HEK293T (cell line): ENCODE results near the gene KIF17.

Experiments
- CTCF ChIA-PET: fragments of 350-600 bp; formaldehyde crosslinking; extraction: SDS; loops from one replicate; lab custom pipeline; 2021; ENCODE audit warnings: antibody characterized with exemption, inconsistent platforms; lab: Yijun Ruan, JAX
- POLR2A ChIA-PET: fragments of 350-600 bp; formaldehyde crosslinking; extraction: SDS; loops from one replicate; lab custom pipeline; 2020; ENCODE audit warnings: antibody characterized with exemption, inconsistent platforms; lab: Yijun Ruan, JAX
- DNase-seq: peaks from one replicate; pipeline ENCODE4 v3.0.0; 2012; ENCODE audit warnings: mixed read lengths; ENCODE audit errors: extremely low spot score
- ARNT ChIP-seq: fragments of 450-650 bp; IDR thresholded peaks from 2 replicates; pipeline ENCODE4 v1.6.1; 2017; ENCODE audit warnings: mild to moderate bottlenecking
- BHLHE40 ChIP-seq: fragments of 450-650 bp; IDR thresholded peaks from 2 replicates; pipeline ENCODE4 v1.6.1; 2016; ENCODE audit warnings: mild to moderate bottlenecking, moderate library complexity, borderline replicate concordance
- CTBP1 ChIP-seq: fragments of 450-650 bp; IDR thresholded peaks from 2 replicates; pipeline ENCODE4 v1.6.1; 2016; ENCODE audit warnings: borderline replicate concordance
- ELF4 ChIP-seq: fragments of 450-650 bp; IDR thresholded peaks from 2 replicates; pipeline ENCODE4 v1.6.1; 2017; ENCODE audit warnings: antibody characterized with exemption
- FOXA1 ChIP-seq: fragments of 450-650 bp; IDR thresholded peaks from 2 replicates; pipeline ENCODE4 v1.6.1; 2016; ENCODE audit warnings: mild to moderate bottlenecking
- FOXK2 ChIP-seq: fragments of 450-650 bp; IDR thresholded peaks from 2 replicates; pipeline ENCODE4 v1.6.1; 2016; ENCODE audit warnings: mild to moderate bottlenecking
- FOXM1 ChIP-seq: fragments of 450-650 bp; IDR thresholded peaks from 2 replicates; pipeline ENCODE4 v1.6.1; 2017; ENCODE audit warnings: mild to moderate bottlenecking, borderline replicate concordance
- HDGF ChIP-seq: fragments of 450-650 bp; IDR thresholded peaks from 2 replicates; pipeline ENCODE4 v1.6.1; 2017; ENCODE audit warnings: antibody characterized with exemption, borderline replicate concordance
- L3MBTL2 ChIP-seq: fragments of 450-650 bp; conservative IDR thresholded peaks from 2 replicates; pipeline ENCODE4 v1.6.1; 2016; ENCODE audit warnings: mild to moderate bottlenecking
- LEF1 ChIP-seq: fragments of 450-650 bp; IDR thresholded peaks from 2 replicates; pipeline ENCODE4 v1.6.1; 2017; ENCODE audit warnings: mild to moderate bottlenecking, borderline replicate concordance
- NFRKB ChIP-seq: fragments of 450-650 bp; IDR thresholded peaks from 2 replicates; pipeline ENCODE4 v1.6.1; 2016; ENCODE audit warnings: mild to moderate bottlenecking, moderate library complexity
- PKNOX1 ChIP-seq: fragments of 450-650 bp; IDR thresholded peaks from 2 replicates; pipeline ENCODE4 v1.6.1; 2016
- SP1 ChIP-seq: fragments of 450-650 bp; IDR thresholded peaks from 2 replicates; pipeline ENCODE4 v1.6.1; 2017
- SUZ12 ChIP-seq: fragments of 450-650 bp; IDR thresholded peaks from 2 replicates; pipeline ENCODE4 v1.6.1; 2016; ENCODE audit warnings: mild to moderate bottlenecking
- TARDBP ChIP-seq: fragments of 450-650 bp; IDR thresholded peaks from 2 replicates; pipeline ENCODE4 v1.6.1; 2016
- ZNF384 ChIP-seq: fragments of 450-650 bp; IDR thresholded peaks from 2 replicates; pipeline ENCODE4 v1.6.1; 2016

The KIF17 gene

GRCh38 chr1:20624709-20625108 is 93.1 kb downstream of the KIF17 start:
- DNase-seq: no peak
- POLR2A ChIA-PET: interaction anchor here (2.3 kb wide), 1 partner anchor 9 kb away, joined by 10 read pairs; no protein-coding TSS in a partner anchor
- CTCF ChIA-PET: interaction anchor here (0.9 to 1.5 kb wide), 2 partner anchors 8 to 9 kb away, joined by 3 to 4 read pairs; no protein-coding TSS in a partner anchor
- TF ChIP-seq HDGF: no peak
- TF ChIP-seq BHLHE40: no peak

- TF ChIP-seq PKNOX1 (no peak), SP1 (no peak), ZNF384 (no peak), NFRKB (no peak), FOXK2 (no peak), SUZ12 (no peak), FOXM1 (no peak), HDGF (no peak), L3MBTL2 (no peak), BHLHE40 (no peak), ARNT (no peak), ELF4 (no peak), FOXA1 (no peak), TARDBP (no peak), LEF1 (no peak)
- POLR2A ChIA-PET: interaction anchor here (1.4 kb wide), 1 partner anchor 13 kb away, joined by 4 read pairs; no protein-coding TSS in a partner anchor
- CTCF ChIA-PET: no interaction called here
- no peak for DNase-seq
Observed at GRCh38 chr1:20621012-20621411, 96.8 kb downstream of the KIF17 start.

- POLR2A ChIA-PET: interaction anchor here (1.7 kb wide), 1 partner anchor 14 kb away, joined by 6 read pairs; no protein-coding TSS in a partner anchor
- DNase-seq: no peak
- CTCF ChIA-PET: interaction anchor here (1.4 kb wide), 1 partner anchor 13 kb away, joined by 6 read pairs; no protein-coding TSS in a partner anchor
- TF ChIP-seq ZNF384: no peak
- TF ChIP-seq LEF1: no peak
- no peak for TF ChIP-seq NFRKB
- TF ChIP-seq PKNOX1: no peak
- TF ChIP-seq CTBP1: no peak
- TF ChIP-seq HDGF: no peak
- TF ChIP-seq ARNT: no peak
- TF ChIP-seq FOXK2: no peak
- no peak for TF ChIP-seq ELF4
- no peak for TF ChIP-seq FOXM1
- no peak for TF ChIP-seq L3MBTL2
Observed at GRCh38 chr1:20619999-20620398, 97.8 kb downstream of the KIF17 start.

GRCh38 chr1:20618550-20618949 is 99.3 kb downstream of the KIF17 start:
- CTCF ChIA-PET: interaction anchor here (1.4 kb wide), 1 partner anchor 14 kb away, joined by 6 read pairs; no protein-coding TSS in a partner anchor
- POLR2A ChIA-PET: interaction anchor here (1.7 kb wide), 1 partner anchor 15 kb away, joined by 6 read pairs; no protein-coding TSS in a partner anchor
- TF ChIP-seq LEF1: no peak
- TF ChIP-seq FOXK2: no peak
- TF ChIP-seq ARNT: no peak
- no peak for TF ChIP-seq NFRKB
- no peak for TF ChIP-seq FOXA1
- TF ChIP-seq BHLHE40: no peak
- no peak for TF ChIP-seq CTBP1
- no peak for TF ChIP-seq SP1
- TF ChIP-seq HDGF: no peak
- no peak for TF ChIP-seq TARDBP
- no peak for TF ChIP-seq L3MBTL2
- no peak for TF ChIP-seq FOXM1
- TF ChIP-seq PKNOX1: no peak
- DNase-seq: no peak

- ChIA-PET CTCF (interaction anchor here (0.9 kb wide), 1 partner anchor 17 kb away, joined by 3 read pairs; no protein-coding TSS in a partner anchor), POLR2A (no interaction called here)
- no peak for DNase-seq
- no peak for TF ChIP-seq ARNT
- no peak for TF ChIP-seq SUZ12
Observed at GRCh38 chr1:20616847-20617487, 100.8 kb downstream of the KIF17 start.

- TF ChIP-seq PKNOX1 (no peak), CTBP1 (no peak), ARNT (no peak), SP1 (no peak), TARDBP (no peak), FOXM1 (no peak), HDGF (no peak), NFRKB (no peak), SUZ12 (no peak), FOXA1 (no peak), BHLHE40 (no peak), L3MBTL2 (no peak), ZNF384 (no peak), ELF4 (no peak)
- ChIA-PET CTCF (no interaction called here), POLR2A (no interaction called here)
- no peak for DNase-seq
Observed at GRCh38 chr1:20615946-20616846, 101.6 kb downstream of the KIF17 start.
